GM12872 (cell line): Measurements from ENCODE around the gene RD3L.

Source experiments
- TF ChIP-seq, protein P1 (sequence below): IDR thresholded peaks from 3 replicates; pipeline ENCODE4 v1.5.1; 2011; ENCODE audit warnings: low read depth, mild to moderate bottlenecking, low read length, moderate library complexity; ENCODE audit not compliant: insufficient read depth

Gene RD3L

DNA sequence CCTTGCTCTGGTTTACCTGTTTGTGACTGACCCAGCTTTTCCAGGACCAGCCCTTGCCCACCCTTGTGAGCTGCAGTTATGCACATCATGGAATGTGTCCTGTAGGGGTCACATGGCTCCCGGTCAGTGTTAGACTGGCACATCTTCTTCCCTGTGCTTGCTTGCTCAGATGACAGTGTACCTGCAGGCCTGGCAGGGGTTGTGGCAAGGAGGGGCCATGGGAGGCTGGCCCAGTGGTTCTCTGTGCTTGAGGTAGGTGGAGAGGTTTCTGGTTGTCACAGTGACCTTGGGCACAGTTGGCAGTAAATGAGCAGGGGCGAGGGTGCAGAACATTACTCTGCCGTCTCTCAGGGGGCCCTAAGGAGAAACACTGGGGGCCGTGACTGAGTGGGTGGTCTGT, 27.6 kb upstream of the RD3L start:
- TF ChIP-seq, protein P1, sequence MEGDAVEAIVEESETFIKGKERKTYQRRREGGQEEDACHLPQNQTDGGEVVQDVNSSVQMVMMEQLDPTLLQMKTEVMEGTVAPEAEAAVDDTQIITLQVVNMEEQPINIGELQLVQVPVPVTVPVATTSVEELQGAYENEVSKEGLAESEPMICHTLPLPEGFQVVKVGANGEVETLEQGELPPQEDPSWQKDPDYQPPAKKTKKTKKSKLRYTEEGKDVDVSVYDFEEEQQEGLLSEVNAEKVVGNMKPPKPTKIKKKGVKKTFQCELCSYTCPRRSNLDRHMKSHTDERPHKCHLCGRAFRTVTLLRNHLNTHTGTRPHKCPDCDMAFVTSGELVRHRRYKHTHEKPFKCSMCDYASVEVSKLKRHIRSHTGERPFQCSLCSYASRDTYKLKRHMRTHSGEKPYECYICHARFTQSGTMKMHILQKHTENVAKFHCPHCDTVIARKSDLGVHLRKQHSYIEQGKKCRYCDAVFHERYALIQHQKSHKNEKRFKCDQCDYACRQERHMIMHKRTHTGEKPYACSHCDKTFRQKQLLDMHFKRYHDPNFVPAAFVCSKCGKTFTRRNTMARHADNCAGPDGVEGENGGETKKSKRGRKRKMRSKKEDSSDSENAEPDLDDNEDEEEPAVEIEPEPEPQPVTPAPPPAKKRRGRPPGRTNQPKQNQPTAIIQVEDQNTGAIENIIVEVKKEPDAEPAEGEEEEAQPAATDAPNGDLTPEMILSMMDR = no peak

DNA sequence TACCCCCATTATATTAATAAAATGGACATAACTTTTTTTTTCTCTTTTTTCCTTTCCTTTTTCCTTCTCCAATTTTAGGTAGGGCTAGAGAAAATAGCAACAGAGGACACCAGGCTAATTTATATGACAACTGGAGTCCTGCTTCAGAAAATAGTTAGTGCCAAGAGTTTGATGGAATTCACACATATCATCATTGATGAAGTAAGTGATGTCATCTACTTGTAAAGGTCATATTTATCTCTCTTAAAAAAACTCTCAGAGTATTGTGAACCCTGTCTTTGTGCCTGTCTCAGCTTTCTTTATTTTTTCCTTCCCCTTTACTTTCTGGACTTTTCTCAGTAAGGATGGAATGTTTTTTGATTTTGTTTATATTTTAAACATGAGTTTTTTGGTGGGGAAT, 24.3 kb upstream of the RD3L start:
- TF ChIP-seq, protein P1 = no peak

DNA sequence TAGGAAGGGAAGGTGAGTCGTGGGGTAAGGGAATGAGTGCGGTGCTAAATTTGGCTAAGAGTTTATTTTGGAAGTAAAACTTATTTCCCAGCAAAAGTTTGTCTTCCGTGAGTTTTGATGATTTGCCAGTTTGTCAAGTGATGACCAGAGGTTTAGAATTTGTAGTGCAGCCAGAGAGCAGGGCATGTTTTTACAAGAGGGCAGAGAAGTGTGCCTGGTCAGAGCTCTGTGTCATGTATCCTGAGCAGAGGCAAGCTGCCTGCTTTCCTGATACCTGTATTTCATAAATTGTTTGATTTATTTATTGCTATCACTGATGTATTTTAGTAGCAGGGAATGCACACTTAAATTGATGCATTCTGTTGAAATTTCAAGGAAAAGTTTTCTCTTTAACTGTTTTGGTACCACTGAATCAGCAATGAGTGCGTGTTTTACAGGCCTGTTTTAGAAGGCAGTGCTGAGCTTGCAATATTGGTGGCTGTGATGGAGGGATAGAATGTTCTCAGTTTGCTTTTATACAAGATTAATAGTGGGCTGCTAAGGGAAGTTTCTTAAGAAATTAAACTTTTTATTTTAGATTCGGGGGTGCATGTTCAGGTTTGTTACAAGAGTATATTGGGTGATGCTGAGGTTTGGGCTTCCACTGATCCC, 19.7 kb upstream of the RD3L start:
- TF ChIP-seq, protein P1 = no peak

DNA sequence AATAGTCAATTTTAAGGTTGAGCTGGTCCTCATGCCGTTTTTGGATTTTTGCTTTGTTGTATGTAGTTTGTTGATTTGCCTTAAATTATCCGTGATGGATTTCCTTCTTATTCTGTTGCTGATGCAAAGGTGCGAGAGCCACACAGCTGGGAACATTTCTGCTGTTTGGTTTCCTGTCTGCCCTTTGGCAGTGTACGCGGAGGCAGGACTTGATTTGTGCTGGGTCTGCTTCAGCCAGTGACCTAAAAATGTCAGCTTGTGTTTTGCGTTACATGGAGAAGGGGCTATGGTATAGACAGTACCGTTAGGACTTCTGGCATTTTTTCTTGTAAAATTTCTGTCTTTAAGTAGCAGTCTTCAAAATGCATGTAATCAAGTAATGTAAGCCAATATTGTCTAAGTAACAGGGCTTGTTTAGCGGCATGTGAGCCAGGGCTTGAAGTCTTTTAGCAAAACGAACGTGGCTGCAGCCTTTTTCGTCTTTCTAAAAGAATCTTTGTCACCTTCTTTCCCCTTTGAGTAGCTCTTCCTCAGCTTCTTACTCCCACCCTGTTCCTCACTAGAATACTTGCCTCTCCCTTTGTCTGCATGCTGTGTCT, 18.2 kb upstream of the RD3L start:
- TF ChIP-seq, protein P1 = no peak

DNA sequence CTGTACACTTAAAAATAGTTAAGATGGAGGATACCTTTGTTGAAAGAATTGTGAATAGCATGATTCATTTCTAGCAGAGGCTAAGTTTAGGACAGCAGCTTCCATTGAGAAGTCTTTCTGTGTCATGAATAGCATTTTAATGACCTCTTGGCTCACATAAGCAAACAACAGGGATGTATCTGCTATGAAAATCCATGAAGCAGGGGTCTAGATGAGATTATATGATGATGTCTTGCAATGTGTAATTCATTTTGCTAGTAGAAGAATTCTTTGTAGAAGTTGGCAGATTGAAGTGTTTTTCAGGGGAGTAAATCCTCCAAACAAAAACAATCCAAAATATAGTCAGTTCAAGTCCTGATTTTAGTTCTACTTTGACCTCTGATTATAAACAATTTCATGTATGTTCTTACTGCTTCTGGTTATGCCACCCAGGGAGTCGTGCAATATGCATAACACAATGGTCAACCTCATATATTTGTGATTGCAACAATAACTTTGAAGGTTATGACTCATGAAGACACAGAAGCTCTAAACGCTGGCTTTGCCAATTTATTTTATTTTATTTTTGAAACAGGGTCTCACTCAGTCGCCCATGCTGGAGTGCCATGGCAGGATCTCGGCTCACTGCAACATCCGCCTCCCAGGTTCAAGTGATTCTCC, 6.9 kb upstream of the RD3L start:
- TF ChIP-seq, protein P1 = no peak

DNA sequence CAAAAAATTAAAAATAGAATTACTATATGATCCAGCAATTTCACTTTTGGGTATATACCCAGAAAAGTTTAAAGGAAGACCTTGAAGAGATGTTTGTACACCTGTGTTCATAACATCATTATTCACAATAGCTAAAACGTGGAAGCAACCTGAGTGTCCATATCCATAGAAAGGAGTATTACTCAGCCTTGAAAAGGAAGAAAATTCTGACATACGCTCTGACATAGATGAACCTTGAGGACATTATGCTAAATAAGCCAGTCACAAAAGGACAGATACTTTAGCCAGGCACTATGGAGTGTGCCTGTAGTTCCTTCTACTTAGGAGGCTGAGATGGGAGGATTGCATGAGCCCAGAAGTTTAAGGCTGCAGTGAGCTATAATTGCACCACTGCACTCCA, 6.1 kb upstream of the RD3L start:
- TF ChIP-seq, protein P1 = no peak

DNA sequence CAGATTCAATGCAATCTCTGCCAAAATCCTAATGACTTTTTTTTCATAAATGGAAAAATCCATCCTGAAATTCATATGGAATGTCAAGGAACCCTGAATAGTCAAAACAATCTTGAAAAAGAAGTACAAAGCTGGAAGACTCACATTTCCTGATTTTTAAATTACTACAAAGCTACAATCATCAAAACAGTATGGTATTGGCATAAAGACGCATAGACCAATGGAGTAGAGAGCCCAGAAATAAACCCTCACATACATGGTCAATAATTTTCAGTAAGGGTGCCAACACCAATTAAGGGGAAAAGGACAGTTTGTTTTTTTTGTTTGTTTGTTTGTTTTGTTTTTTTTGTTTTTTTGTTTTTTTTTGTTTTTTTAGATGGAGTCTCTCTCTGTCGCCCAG, 4.6 kb upstream of the RD3L start:
- TF ChIP-seq, protein P1 = no peak
